Fibroblast of lung (primary cell): ENCODE results near the gene S1PR1. TPM values are rescaled to one million over a fixed set of nuclear protein-coding genes. Genes with fewer than 3 reads are reported as not detected.

ENCODE experiments used
- DNase-seq, 2 donors: peaks; one replicate each; pipeline versions ENCODE4 v3.0.0 to v3.0.0-alpha.2; 2010; ENCODE audit warnings: low read depth in 2 of 2
- H2AFZ ChIP-seq: 2 replicates; pipeline ENCODE4 v1.5.1; 2012; ENCODE audit warnings: low read length, control low read depth, inconsistent platforms
- H3K27ac ChIP-seq: 2 replicates; pipeline ENCODE4 v1.5.1; 2011; ENCODE audit warnings: low read length, control low read depth; ENCODE audit not compliant: insufficient read depth
- H3K27me3 ChIP-seq: 2 replicates; pipeline ENCODE4 v1.5.1; 2011; ENCODE audit warnings: mild to moderate bottlenecking, low read length; ENCODE audit not compliant: control insufficient read depth, insufficient read depth
- H3K36me3 ChIP-seq: 2 replicates; pipeline ENCODE4 v1.5.1; 2011; ENCODE audit warnings: low read length; ENCODE audit not compliant: control insufficient read depth, insufficient read depth
- H3K4me1 ChIP-seq: 2 replicates; pipeline ENCODE4 v1.5.1; 2011; ENCODE audit warnings: low read length; ENCODE audit not compliant: control insufficient read depth, insufficient read depth; ENCODE audit errors: extremely low read depth
- H3K4me2 ChIP-seq: 2 replicates; pipeline ENCODE4 v1.5.1; 2011; ENCODE audit warnings: low read length, control low read depth; ENCODE audit not compliant: insufficient read depth; ENCODE audit errors: extremely low read depth
- H3K4me3 ChIP-seq, 4 experiments: fragments of 200-600 bp in 1 of 4; sonication (generic) in 1 of 4; replicated peaks in 1 of 4; 2 replicates each; pipeline ENCODE4 v1.5.1; 2011 to 2016; ENCODE audit warnings: low read length in 4 of 4, low read depth in 3 of 4, mild to moderate bottlenecking in 3 of 4, control low read depth in 2 of 4, inconsistent platforms in 1 of 4, mixed read lengths in 1 of 4; ENCODE audit not compliant: insufficient read depth in 1 of 4; ENCODE audit errors: control extremely low read depth in 1 of 4
- H3K79me2 ChIP-seq: 2 replicates; pipeline ENCODE4 v1.5.1; 2012; ENCODE audit warnings: mild to moderate bottlenecking, low read length, inconsistent platforms; ENCODE audit not compliant: control insufficient read depth, insufficient read depth
- H3K9ac ChIP-seq: 2 replicates; pipeline ENCODE4 v1.5.1; 2011; ENCODE audit warnings: mild to moderate bottlenecking, low read length, control low read depth; ENCODE audit not compliant: insufficient read depth
- H3K9me3 ChIP-seq: 2 replicates; pipeline ENCODE4 v1.5.1; 2012; ENCODE audit warnings: low read depth, low read length; ENCODE audit not compliant: control insufficient read depth, insufficient read depth
- H4K20me1 ChIP-seq: 2 replicates; pipeline ENCODE4 v1.5.1; 2011; ENCODE audit warnings: low read length; ENCODE audit not compliant: control insufficient read depth, insufficient read depth; ENCODE audit errors: extremely low read depth
- CTCF ChIP-seq, 2 donors: IDR thresholded peaks in 1 of 2; conservative IDR thresholded peaks in 1 of 2; 1 replicate in 1 of 2; 2 replicates in 1 of 2; pipeline ENCODE4 v1.5.1; 2011 to 2012; ENCODE audit warnings: low read length in 2 of 2, control low read depth in 1 of 2, inconsistent platforms in 1 of 2, low read depth in 1 of 2, mild to moderate bottlenecking in 1 of 2
- EZH2 ChIP-seq: IDR thresholded peaks from 2 replicates; pipeline ENCODE4 v1.5.1; 2012; ENCODE audit warnings: low read length, control low read depth, mild to moderate bottlenecking; ENCODE audit errors: missing control alignments
- polyA plus RNA-seq, 2 donors: library from polyadenylated mRNA; depleted of rRNA in 1 of 2; stranded (reverse) in 1 of 2; unstranded in 1 of 2; fragments of >200 nt; gene quantifications; 2 replicates each; pipeline ENCODE4 v1.2.1, GENCODE V29; 2011 to 2012; ENCODE audit warnings: missing spikeins in 1 of 2
- total RNA-seq: library from RNA; depleted of rRNA; stranded (reverse); fragments of >200 nt; gene quantifications from 2 replicates; pipeline ENCODE4 v1.2.1, GENCODE V29; 2014

Gene S1PR1
- total and polyA plus RNA-seq, 2 donors (not counting 1 experiment from before 2014, with no cell fraction given): 6.2 to 10.4 TPM

DNA sequence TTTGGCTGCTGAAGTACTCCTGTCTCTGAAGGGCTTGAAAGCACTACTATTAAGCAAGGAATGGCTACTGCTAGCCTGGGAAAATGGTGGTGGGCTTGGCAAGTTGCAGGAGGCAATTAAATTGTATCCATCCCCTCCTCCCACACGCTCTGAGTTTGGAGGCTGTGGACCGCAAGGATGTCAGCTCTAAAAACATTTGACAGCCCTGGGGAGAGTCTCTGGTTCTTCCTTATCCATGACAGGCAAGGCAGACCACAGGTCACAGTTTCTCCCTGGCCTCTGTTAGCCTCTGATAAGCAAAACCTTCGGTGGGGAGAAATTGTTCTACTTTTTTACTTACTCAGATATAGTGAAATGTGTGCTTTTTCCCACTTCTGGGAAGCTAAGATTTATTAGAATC lies 46.6 kb downstream of the S1PR1 start:
- Histone ChIP-seq H2AFZ (no peak overlapping the region), H3K9ac (no peak overlapping the region)

GRCh38 chr1:101284021-101284420 lies 47.2 kb downstream of the S1PR1 start:
- H2AFZ ChIP-seq: no peak overlapping the region
- H3K79me2 ChIP-seq: no peaks in the 10 kb centered on the region
- DNase-seq: no peak
- no peaks in the 10 kb centered on the region for H3K36me3 ChIP-seq
- no peak overlapping the region for H3K4me3 ChIP-seq
- no peak overlapping the region for H3K4me2 ChIP-seq
- H3K27me3 ChIP-seq: no peaks in the 10 kb centered on the region
- TF ChIP-seq EZH2: no peak
- no peak for TF ChIP-seq CTCF (conservative IDR thresholded peaks at IDR 0.05 in 1 of 2, IDR thresholded peaks at IDR 0.05 in 1 of 2; ENCODE audit: low read depth in 1 of 2, low read length in 2 of 2)
- H4K20me1 ChIP-seq: no peaks in the 10 kb centered on the region
- H3K9ac ChIP-seq: no peak overlapping the region
- no peaks in the 10 kb centered on the region for H3K4me1 ChIP-seq
- H3K27ac ChIP-seq: no peak overlapping the region
- no peaks in the 10 kb centered on the region for H3K9me3 ChIP-seq

More for the DNA sequence above, 46.6 kb downstream of the S1PR1 start:
- Histone ChIP-seq H3K9me3 (no peaks in the 10 kb centered on the region), H4K20me1 (no peaks in the 10 kb centered on the region), H3K36me3 (no peaks in the 10 kb centered on the region), H3K27ac (no peak overlapping the region), H3K4me1 (no peaks in the 10 kb centered on the region), H3K79me2 (no peaks in the 10 kb centered on the region), H3K4me3 (no peak overlapping the region), H3K4me2 (no peak overlapping the region), H3K27me3 (no peaks in the 10 kb centered on the region)
- TF ChIP-seq EZH2: no peak
- no peak for TF ChIP-seq CTCF (conservative IDR thresholded peaks at IDR 0.05 in 1 of 2, IDR thresholded peaks at IDR 0.05 in 1 of 2; ENCODE audit: low read depth in 1 of 2, low read length in 2 of 2)
- DNase-seq: no peak

- TF ChIP-seq CTCF (conservative IDR thresholded peaks at IDR 0.05 in 1 of 2, IDR thresholded peaks at IDR 0.05 in 1 of 2; ENCODE audit: low read depth in 1 of 2, low read length in 2 of 2) (no peak), EZH2 (no peak)
- DNase-seq: no peak
- no peak overlapping the region for H2AFZ ChIP-seq
- no peaks in the 10 kb centered on the region for H4K20me1 ChIP-seq
- H3K9me3 ChIP-seq: no peaks in the 10 kb centered on the region
- H3K4me1 ChIP-seq: no peaks in the 10 kb centered on the region
- no peaks in the 10 kb centered on the region for H3K36me3 ChIP-seq
- no peaks in the 10 kb centered on the region for H3K27me3 ChIP-seq
- no peak overlapping the region for H3K4me3 ChIP-seq
- no peak overlapping the region for H3K9ac ChIP-seq
- no peaks in the 10 kb centered on the region for H3K79me2 ChIP-seq
- H3K27ac ChIP-seq: no peak overlapping the region
- no peak overlapping the region for H3K4me2 ChIP-seq
Observed at GRCh38 chr1:101284622-101285218, 47.9 kb downstream of the S1PR1 start.
